BE2C (cell line): ENCODE results near the gene LRIG1.

Experiments used
- DNase-seq: peaks from one replicate; pipeline ENCODE4 v3.0.0-alpha.2; 2020
- H3K27me3 ChIP-seq: fragments of 250-450 bp; sonication (Bioruptor Pico); 2 replicates; pipeline ENCODE4 v1.5.1; 2020; ENCODE audit warnings: mild to moderate bottlenecking
- H3K36me3 ChIP-seq: fragments of 250-450 bp; sonication (Bioruptor Pico); 2 replicates; pipeline ENCODE4 v1.5.1; 2020; ENCODE audit warnings: mild to moderate bottlenecking
- H3K4me1 ChIP-seq: fragments of 250-450 bp; sonication (Bioruptor Pico); 2 replicates; pipeline ENCODE4 v1.5.1; 2020
- H3K4me3 ChIP-seq: 2 replicates; pipeline ENCODE4 v1.5.1; 2011; ENCODE audit warnings: low read depth, low read length
- H3K9me3 ChIP-seq: fragments of 250-450 bp; sonication (Bioruptor Pico); 2 replicates; pipeline ENCODE4 v1.5.1; 2020
- CTCF ChIP-seq: IDR thresholded peaks from 2 replicates; pipeline ENCODE4 v1.5.1; 2012; ENCODE audit warnings: mild to moderate bottlenecking, low read depth, low read length

The LRIG1 gene

GRCh38 chr3:66437341-66437929, 63.4 kb downstream of the LRIG1 start:
- no peaks in the 10 kb centered on the region for H3K9me3 ChIP-seq
- no peak overlapping the region for H3K4me3 ChIP-seq
- TF ChIP-seq CTCF = no peak
- H3K27me3 ChIP-seq = no peaks in the 10 kb centered on the region
- peaks cover 4% of the 10 kb centered on the region for H3K4me1 ChIP-seq
- DNase-seq = no peak
- H3K36me3 ChIP-seq = no peaks in the 10 kb centered on the region

- Histone ChIP-seq H3K36me3 (no peaks in the 10 kb centered on the region), H3K4me3 (no peak overlapping the region), H3K27me3 (no peaks in the 10 kb centered on the region), H3K4me1 (no peaks in the 10 kb centered on the region), H3K9me3 (no peaks in the 10 kb centered on the region)
- no peak for TF ChIP-seq CTCF
- no peak for DNase-seq
These were observed 64.8 kb downstream of the LRIG1 start for GRCh38 chr3:66435989-66436388.

- Histone ChIP-seq H3K4me3 (no peak overlapping the region), H3K27me3 (no peaks in the 10 kb centered on the region), H3K36me3 (no peaks in the 10 kb centered on the region), H3K4me1 (no peaks in the 10 kb centered on the region), H3K9me3 (no peaks in the 10 kb centered on the region)
- TF ChIP-seq CTCF = no peak
- DNase-seq = no peak
These were observed 66.1 kb downstream of the LRIG1 start for GRCh38 chr3:66434726-66435125.

GRCh38 chr3:66433522-66433782, 67.4 kb downstream of the LRIG1 start:
- no peak for DNase-seq
- Histone ChIP-seq H3K9me3 (no peaks in the 10 kb centered on the region), H3K4me3 (no peak overlapping the region), H3K4me1 (peaks cover 5% of the 10 kb centered on the region), H3K36me3 (no peaks in the 10 kb centered on the region), H3K27me3 (no peaks in the 10 kb centered on the region)
- no peak for TF ChIP-seq CTCF

- DNase-seq = no peak
These were observed 67.9 kb downstream of the LRIG1 start for GRCh38 chr3:66432767-66433521.

More at GRCh38 chr3:66432767-66433521, 67.9 kb downstream of the LRIG1 start:
- no peak for TF ChIP-seq CTCF
- Histone ChIP-seq H3K4me3 (no peak overlapping the region), H3K4me1 (peaks cover 10% of the 10 kb centered on the region), H3K9me3 (no peaks in the 10 kb centered on the region), H3K27me3 (no peaks in the 10 kb centered on the region), H3K36me3 (no peaks in the 10 kb centered on the region)
